DND-41 (cell line): Measurements from ENCODE around the gene MT1H.

Experiments used
- EZH2 ChIP-seq: IDR thresholded peaks from 3 replicates; pipeline ENCODE4 v1.6.1; 2012; ENCODE audit warnings: borderline replicate concordance, low read depth, mild to moderate bottlenecking, moderate library complexity, low read length, inconsistent platforms; ENCODE audit not compliant: severe bottlenecking
- TF ChIP-seq, protein P1 (sequence below): IDR thresholded peaks from 2 replicates; pipeline ENCODE4 v1.5.1; 2012; ENCODE audit warnings: borderline replicate concordance, low read length, moderate library complexity, mild to moderate bottlenecking; ENCODE audit not compliant: poor library complexity, severe bottlenecking; ENCODE audit errors: extremely low read depth

DNA sequence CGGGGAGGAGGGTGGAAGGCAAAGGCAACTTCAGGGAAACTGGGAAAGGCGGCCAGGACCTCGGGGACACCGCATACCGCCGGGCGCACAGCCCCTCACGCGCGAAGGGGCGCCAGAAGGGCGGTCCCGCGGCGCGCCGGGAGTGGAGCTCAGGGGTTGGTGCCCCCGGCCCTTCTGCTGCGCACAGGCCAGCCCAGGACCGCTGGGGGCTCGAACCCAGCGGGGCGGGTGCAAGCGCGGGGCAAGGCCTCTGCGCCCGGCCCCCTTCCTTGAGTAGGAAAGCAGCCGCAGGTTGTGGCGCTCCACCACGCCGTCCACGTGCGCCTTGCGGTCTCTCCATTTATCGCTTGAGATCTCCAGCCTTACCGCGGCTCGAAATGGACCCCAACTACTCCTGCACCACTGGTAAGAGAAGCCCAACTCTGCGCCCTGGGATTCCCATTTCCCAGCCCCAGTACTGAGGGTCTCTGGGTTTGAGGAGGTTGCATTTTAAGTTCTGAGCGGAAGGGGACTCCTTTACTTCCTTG lies 34.1 kb upstream of the MT1H start:
- TF ChIP-seq, protein P1, sequence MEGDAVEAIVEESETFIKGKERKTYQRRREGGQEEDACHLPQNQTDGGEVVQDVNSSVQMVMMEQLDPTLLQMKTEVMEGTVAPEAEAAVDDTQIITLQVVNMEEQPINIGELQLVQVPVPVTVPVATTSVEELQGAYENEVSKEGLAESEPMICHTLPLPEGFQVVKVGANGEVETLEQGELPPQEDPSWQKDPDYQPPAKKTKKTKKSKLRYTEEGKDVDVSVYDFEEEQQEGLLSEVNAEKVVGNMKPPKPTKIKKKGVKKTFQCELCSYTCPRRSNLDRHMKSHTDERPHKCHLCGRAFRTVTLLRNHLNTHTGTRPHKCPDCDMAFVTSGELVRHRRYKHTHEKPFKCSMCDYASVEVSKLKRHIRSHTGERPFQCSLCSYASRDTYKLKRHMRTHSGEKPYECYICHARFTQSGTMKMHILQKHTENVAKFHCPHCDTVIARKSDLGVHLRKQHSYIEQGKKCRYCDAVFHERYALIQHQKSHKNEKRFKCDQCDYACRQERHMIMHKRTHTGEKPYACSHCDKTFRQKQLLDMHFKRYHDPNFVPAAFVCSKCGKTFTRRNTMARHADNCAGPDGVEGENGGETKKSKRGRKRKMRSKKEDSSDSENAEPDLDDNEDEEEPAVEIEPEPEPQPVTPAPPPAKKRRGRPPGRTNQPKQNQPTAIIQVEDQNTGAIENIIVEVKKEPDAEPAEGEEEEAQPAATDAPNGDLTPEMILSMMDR = no peak
- TF ChIP-seq EZH2 = no peak
